ENCODE data around the gene FLYWCH1.

DNA sequence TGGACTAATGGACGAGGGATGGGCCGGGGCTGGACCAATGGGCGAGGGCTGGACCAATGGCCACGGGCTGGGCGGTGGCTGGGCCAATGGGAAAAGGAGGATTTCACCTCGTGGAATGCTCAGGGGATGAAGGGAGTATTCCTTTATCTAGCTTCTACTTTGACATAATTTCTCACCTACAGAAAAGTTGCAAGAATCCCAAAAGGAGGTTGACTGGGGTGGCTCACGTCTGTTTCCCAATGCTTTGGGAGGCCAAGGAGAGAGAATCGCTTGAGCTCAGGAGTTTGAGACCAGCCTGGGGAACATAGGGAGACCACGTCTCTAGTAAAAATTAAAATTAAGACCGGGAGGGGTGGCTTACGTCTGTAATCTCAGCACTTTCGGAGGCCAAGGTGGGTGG is 5.7 kb upstream of the FLYWCH1 start:
- TF ChIP-seq GABPA (IDR thresholded peaks at IDR 0.05; ENCODE audit: borderline replicate concordance, insufficient read depth, low read length) (no peak), RXRA (IDR thresholded peaks at IDR 0.05; ENCODE audit: insufficient read depth, low read depth, low read length) (no peak), BACH1 (IDR thresholded peaks at IDR 0.05; ENCODE audit: low read length) (no peak), NRF1 (IDR thresholded peaks at IDR 0.05; ENCODE audit: low read depth, low read length) (no peak), SRF (IDR thresholded peaks at IDR 0.05; ENCODE audit: low read depth, low read length) (no peak), RFX5 (IDR thresholded peaks at IDR 0.05; ENCODE audit: borderline replicate concordance, low read depth, low read length) (no peak), EP300 (IDR thresholded peaks at IDR 0.05; ENCODE audit: borderline replicate concordance in 1 of 2, low read depth in 2 of 2, low read length in 2 of 2) (no peak), EZH2 (IDR thresholded peaks at IDR 0.05; ENCODE audit: low read depth, low read length, severe bottlenecking) (no peak), CHD1 (IDR thresholded peaks at IDR 0.05; ENCODE audit: low read depth, low read length) (no peak), RAD21 (IDR thresholded peaks at IDR 0.05 in 1 of 2, conservative IDR thresholded peaks at IDR 0.05 in 1 of 2; ENCODE audit: low read depth in 2 of 2, low read length in 2 of 2) (no peak), TBP (IDR thresholded peaks at IDR 0.05; ENCODE audit: low read depth, low read length) (no peak)
- TF ChIP-seq, protein P1, sequence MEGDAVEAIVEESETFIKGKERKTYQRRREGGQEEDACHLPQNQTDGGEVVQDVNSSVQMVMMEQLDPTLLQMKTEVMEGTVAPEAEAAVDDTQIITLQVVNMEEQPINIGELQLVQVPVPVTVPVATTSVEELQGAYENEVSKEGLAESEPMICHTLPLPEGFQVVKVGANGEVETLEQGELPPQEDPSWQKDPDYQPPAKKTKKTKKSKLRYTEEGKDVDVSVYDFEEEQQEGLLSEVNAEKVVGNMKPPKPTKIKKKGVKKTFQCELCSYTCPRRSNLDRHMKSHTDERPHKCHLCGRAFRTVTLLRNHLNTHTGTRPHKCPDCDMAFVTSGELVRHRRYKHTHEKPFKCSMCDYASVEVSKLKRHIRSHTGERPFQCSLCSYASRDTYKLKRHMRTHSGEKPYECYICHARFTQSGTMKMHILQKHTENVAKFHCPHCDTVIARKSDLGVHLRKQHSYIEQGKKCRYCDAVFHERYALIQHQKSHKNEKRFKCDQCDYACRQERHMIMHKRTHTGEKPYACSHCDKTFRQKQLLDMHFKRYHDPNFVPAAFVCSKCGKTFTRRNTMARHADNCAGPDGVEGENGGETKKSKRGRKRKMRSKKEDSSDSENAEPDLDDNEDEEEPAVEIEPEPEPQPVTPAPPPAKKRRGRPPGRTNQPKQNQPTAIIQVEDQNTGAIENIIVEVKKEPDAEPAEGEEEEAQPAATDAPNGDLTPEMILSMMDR (IDR thresholded peaks at IDR 0.05; ENCODE audit: control extremely low read depth in 1 of 3, insufficient read depth in 1 of 3, low read depth in 1 of 3, low read length in 3 of 3), result no peak

All from H1 (cell line).